Measurements from ENCODE around the gene CPT1B.
"Not testable (repeated sequence)": the region's sequence is repeated elsewhere in the genome, so short reads cannot be mapped to it uniquely, and the experiment has no call there.

The CPT1B gene

DNA sequence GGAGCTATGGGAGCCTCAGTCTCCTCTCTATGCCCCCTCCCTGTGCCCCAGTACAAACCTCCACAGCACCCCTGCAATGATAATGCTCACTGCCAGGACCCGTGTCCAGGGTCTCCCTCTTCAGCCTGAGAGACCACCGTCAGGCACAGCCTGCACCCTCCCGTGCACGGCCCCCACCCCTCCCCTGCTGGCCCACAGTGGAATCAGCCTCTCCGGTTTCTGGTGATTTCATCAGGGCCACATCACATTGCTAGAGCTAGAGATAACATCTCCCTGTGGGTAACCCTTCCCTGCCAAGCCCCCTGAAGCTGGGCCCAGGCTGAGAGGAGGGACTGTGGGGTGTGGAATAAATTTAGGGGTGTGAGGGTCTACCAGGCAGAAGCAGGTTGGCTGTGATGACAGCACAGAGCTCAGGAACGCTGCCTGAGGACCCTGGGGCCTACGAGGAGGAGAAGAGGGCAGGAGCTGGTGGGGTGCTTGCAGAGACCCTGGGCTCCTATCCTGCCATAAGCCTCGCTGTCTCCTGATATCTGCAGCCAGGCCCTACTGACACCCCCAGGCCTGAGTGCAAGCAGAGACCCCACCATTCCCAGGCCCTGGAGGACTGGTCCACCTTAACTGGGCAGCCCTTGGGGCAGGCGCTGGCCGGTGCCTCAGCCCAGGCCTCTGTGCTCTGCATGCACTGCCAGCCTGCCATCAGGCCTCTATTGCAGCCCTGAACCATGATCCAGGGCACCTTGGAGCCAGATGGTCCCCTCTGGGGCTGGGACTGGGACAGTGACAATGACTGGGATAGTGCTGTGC, 32.5 kb downstream of the CPT1B start, which contains the start of gene KLHDC7B:
Gene KLHDC7B, plus strand, starts transcription at position 378 of the 804 bp plus-strand sequence. Its CDS starts 345 bp downstream, at position 723.
- no peak for DNase-seq (ENCODE audit: low read depth)

DNA sequence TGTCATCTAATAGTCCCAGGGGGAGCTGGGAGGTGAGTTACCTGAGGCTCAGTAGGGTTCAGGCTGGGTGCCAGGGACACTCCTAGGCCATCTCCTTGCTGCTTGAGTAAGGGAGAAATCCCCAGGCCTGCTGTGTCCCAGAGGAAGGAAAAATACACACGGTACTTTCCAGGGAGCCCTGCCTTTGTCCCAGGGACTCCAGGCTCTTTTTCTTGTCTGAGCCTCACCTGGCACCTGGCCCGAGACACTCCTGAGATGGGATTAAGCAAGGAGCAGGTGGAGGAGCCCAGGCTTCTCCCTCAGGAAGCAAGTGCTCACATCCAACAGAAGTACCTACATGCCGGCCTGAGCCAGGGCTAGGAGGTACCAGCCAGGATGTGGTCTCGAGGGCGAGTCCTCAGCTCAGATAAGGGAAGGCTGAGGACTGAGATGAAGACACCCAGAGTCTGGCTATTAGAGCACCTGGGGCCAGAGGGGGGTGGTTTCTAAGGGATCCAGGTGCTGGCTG, 33.4 kb downstream of the CPT1B start:
- no peak for DNase-seq (ENCODE audit: low read depth)

DNA sequence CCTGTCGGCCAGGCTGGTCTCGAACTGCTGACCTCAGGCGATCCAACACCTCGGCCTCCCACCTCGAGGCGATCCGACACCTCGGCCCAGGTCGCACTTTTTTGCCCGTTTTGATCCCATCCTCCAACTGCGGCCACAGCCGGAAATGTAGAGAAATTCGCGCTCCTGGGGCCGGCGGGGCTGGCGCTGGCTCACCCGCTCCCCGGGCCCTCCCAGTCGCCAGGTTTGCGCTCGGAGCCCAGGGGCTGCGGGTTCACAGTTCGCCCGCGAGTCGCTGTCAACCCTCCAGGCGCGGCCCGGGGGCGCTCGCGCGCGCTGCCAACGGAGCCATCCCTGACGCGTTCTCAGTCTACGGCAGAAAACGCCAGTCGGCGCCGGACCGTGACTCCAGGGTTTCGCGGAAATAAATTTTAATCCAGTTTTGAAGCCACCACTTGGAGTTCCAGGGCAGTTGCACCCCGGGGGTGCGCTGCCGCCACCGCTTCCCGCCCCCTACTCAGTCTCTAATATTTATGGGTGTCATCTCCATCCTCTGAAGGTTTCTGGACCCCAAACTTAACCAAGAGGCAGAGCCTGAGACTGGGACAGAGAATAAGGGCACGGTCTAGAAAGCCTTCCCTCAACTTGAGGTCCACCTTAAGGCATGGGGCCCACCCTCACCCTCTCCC, 34.0 kb downstream of the CPT1B start:
- DNase-seq (ENCODE audit: low read depth) = no peak

DNA sequence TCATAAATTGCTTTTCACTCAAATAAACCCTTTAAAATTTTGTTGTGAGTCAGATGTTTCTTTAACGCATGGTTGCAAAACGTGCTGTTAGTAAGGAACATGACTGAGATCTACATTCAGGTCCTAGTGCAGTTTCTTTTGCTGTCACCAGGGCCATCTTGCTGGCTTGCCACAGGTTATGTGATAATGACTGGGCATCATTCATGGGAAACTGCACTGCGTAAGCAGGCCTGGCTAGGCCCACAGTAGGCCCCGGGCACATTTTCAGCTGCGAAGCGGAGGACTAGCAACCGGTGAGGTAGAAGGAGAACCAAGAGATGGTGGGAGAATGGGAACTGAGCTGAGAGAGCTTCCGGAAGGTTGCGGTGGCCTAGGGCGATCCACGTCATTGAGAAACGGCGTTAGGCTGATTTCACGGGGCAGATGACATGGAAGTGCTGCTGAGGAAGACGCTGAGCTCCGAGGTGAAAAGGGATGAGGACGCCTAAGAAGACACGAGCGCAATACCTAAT, 35.8 kb downstream of the CPT1B start:
- DNase-seq (ENCODE audit: low read depth) = no peak

DNA sequence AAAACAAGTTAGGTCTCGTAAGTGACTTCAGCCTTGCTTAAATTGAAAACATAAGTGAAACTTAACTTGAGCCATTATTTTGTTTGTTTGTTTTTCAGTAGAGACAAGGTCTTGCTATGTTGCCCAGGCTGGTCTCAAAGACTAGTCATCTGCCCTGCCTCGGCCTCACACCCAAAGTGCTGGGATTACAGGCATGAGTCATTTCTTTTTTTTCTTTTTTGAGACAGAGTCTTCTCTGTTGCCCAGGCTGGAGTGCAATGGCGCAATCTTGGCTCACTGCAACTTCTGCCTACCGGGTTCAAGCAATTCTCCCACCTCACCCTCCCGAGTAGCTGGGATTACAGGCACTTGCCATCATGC, 36.6 kb downstream of the CPT1B start:
- not testable (repeated sequence) for DNase-seq (ENCODE audit: low read depth)

DNA sequence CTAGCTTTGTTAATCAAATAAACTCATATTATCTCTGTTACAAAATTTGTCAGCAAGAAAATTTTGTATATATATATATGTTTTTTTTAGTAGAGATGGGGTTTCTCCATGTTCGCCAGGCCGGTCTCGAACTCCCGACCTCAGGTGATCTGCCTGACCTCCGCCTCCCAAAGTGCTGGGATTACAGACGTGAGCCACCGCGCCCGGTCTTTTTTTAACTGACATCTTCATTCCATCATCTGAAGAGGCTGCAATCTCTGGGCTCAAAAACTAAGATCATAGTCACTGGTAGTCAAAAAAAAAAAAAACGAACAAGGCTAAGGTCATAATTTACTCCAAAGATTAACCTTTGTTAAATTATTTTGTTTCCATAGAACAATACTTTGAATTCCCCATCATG, 37.8 kb downstream of the CPT1B start:
- DNase-seq (ENCODE audit: low read depth) = no peak

DNA sequence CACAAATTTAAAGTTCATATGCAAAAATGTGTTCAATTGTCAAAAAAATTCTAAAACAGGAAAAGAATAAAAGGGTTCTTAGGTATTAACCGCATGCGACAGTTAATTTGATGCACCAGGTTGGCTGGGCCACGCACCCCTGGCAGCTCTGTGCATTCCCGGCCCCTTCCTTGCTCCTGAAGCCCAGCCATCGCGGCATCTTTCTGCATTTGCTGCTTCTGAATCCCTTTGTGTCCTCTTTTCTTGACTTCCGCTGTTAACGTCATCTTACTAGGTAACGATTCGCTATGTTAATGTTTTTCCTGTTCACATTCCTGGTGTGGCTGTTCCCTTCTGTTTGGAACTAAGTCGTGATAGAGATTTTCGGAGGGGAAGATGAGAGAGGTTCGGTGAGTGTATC, 40.5 kb downstream of the CPT1B start:
- DNase-seq (ENCODE audit: low read depth) = no peak

DNA sequence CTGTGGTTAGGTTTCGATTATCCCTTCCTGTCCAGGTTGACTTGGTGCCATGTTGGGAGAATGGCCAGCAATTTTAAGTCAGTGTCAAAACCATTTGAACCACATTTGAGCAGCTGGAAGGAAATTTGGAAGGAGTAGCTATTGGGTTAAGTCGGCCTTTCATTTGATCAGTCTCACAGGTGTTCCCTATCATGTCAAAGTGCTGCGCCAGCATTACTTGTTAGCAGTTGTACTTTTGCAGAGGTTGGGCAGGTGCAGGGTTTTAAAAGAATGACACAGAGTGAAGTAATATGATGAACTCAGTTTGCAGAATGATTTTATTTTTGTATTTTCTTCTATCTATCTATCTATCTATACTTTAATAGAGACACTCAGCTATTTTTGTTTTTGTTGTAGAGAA, 42.0 kb downstream of the CPT1B start:
- DNase-seq (ENCODE audit: low read depth) = no peak

DNA sequence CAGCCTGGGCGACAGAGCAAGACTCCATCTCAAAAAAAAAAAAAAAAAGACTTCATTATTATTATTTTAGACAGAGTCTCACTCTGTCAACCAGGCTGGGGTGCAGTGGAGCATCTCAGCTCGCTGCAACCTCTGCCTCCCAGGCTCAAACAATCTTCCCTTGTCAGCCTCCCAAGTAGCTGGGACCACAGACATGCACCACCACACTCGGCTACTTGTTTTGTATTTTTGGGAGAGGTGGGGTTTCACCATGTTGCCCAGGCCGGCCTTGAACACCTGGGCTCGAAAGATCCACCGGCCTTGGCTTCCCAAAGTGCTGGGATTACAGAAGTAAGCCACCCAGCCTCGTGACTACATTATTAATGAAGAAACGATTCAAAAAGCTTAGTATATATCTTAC, 43.1 kb downstream of the CPT1B start:
- DNase-seq (ENCODE audit: low read depth) = no peak

DNA sequence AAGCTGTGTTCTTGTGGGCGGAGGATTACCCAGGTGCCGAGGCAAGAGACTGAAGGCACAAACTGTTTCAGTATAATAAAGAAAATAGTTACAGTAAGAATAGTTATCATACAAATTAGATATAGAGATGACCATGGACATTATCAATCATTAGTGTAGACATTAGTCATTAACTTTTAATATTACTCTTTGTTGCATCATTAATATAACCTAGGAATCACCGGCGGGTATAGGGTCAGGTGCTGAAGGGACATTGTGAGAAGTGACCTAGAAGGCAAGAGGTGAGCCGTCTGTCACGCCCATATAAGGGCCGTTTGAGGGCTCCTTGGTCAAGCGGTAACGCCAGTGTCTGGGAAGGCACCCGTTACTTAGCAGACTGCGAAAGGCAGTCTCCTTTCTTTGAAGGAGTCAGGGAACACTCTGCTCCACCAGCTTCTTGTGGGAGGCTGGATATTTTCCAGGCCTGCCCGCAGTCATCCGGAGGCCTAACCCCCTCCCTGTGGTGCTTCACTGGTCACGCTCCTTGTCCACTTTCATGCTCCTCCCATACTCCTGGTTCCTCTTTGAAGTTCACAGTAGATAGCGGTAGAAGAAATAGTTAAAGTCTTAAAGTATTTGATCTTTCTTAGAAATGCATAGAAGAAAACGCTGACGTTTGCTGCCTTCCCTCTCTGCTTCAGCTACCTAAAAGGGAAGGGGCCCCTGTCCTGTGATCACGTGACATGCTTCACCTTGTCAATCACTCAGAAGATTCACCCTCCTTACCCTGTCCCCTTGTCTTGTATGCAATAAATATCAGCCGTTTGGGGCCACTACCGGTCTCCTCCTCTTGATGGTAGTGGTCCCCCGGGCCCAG, 44.1 kb downstream of the CPT1B start:
- not testable (repeated sequence) for DNase-seq (ENCODE audit: low read depth)

DNA sequence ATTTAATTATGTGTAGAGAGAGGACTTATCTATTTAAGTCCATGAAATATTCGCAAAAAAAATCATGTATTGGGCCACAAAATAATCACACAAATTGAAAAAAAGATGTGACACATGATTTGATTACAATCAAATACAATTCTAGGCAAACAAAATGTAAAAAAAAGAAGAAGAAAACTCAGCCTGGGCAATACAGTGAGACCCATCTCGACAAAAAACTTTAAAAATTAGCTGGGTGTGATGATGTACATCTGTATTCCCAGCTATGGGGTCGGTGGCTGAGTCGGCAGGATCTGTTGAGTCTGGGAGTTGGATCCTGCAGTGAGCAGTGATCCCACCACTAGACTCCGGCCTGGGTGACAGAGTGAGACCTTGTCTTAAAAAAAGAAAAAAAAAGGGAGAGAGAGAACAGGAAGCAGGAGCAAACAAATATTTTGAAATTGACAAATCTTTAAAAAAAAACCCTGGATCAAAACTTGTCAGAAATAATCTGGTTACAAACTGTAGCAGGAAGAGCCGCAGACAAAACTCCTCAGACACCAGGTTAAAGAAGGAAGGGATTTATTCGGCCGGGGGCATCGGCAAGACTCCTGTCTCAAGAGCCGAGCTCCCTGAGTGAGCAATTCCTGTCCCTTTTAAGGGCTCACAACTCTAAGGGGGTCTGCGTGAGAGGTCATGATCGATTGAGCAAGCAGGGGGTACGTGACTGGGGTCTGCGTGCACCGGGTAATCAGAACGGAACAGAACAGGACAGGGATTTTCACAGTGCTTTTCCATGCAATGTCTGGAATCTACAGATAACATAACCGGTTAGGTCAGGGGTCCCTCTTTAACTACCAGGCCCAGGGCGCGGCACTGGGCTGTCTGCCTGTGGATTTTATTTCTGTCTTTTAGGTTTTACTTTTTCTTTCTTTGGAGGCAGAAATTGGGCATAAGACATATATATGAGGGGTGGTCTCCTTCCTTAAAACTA, 45.1 kb downstream of the CPT1B start:
- DNase-seq (ENCODE audit: low read depth) = no peak

DNA sequence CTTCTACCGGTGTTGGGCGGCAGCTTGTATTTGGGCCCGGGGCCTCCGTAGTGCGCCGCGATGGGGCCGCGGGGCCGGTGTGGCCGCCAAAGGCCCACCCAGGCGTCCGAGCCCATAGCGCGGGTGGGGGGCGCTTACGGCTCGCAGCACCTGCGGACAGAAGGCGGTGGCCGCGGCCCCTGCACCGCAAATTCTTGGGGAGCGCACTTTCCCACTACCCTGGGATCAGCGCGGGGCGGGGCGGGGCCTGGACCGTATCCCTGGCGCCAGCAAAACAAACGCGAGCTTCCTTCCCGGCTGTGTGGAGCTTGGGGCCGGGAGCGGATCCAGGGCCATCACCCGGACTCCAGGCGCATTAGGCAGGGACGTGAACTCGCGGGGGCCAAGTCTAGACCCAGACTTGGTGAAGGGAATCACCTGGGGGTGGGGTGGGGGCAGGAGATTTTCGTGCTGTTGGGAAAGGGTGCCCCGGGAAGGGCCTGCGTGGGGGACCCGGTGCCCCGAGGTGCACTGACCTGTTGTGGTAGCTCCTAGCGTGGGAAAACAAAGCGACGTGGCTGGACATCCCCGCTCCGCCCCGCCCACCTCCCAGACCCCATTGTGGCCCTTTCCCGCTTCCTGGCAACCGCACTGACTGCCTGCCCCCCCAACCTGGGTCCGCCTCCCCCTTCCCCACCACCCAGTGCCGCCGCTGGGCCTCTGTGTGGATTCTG, 46.1 kb downstream of the CPT1B start:
- no peak for DNase-seq (ENCODE audit: low read depth)

DNA sequence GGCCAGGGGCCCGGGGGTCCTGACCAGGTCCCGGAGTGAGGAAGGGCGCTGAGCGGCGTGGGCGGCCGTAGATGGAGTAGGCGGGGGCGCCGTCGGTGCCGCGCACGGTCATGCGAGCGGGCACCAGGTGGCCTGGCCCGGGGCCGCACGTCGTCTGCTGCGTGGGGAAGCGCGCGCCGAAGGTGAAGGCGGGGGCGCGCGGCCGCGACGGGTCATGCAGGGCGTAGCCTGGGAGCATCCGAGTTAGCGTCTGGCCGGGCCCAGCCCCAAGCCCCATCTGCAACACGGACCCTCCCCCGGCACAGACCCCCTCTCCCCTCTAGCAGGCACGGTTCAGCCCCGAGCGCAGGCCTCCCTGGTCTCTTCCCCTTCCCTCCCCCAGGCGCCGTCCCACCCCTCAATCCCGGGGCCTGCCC, 46.7 kb downstream of the CPT1B start:
- no peak for DNase-seq (ENCODE audit: low read depth)

DNA sequence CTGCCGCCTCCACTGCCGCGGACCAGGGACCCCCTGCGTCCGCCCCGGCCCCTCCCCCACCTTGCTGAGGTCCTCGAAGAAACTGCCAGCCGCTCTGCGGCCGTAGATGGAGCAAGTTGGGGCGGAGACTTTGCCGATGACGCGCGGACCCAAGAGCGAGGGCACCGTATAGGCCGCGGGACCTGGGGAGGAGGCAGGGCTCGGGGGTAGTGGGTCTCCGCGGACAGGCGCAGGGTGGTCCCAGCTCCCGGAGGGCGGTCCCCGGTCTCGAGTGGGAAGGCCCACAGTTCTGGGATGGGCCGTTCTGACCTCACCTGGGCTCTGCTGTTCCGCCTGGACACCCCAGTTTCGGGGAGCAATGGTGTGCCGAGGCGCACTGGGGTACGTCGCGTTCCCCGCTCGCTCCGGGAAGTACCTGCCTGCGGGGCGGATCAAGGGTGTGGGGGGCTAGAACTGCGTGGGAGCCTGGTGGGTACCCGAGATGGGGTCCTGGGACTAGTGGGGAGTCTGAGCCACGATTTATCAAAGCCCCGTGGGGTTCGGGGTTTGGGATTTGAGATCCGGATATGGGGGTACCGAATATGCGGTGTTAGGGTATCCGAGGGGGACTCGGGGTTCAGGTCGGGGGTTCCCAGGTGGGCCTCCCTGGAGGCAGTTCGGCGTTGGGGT, 47.2 kb downstream of the CPT1B start:
- no peak for DNase-seq (ENCODE audit: low read depth)

DNA sequence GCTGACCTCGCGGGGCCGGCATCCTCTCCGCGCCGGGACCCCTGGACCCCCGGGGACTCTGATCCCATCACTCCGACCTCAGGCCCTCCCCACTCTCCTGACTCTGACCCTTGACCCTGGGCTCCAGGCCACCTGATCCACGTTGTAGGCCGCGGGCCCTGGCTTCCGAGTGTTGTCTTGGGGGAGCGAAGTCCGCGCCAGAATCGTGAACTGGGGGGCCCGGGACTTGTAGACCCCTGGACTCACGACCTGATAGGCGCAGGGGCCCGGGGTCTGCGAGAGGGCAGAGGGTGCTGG, 47.7 kb downstream of the CPT1B start:
- DNase-seq (ENCODE audit: low read depth) = no peak

DNA sequence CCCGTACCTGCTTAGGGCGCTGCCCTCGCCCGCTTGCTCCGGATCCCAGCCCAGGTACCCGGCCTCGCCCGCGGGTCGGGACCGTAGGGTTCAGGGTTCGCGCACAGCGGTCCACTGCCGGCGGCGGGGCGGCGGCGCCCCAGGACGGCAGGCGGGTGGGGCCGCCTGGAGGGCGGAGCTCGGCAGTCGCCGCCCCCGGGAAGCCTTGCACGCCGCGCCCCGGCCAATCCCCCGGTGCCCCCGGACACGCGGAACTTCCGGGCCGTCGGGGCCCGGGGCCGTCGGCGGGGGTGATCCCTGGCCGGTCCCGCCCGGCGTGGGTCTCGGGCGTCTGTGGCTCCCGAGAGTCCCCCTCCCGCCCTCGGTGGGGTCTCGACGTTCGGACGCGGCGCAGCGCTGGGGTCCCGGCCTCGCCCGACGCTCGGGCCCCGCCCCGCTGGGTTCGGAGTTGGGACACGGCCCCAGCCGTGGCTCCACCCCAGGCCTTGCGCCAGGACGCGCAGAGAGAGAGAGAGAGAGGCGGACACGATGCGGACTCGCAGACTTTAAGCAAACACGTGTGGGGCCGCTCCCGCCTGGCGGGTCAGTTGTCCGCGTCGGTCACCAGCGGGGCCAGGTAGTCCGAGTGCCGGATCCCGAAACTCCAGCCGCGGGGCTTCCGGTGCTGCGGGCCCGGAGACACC, 48.2 kb downstream of the CPT1B start, which contains the start of gene TYMP:
Gene TYMP, minus strand, starts transcription at position 116 of the 683 bp plus-strand sequence. CDS start 303 bp downstream, outside the sequence.
- no peak for DNase-seq (ENCODE audit: low read depth)

DNA sequence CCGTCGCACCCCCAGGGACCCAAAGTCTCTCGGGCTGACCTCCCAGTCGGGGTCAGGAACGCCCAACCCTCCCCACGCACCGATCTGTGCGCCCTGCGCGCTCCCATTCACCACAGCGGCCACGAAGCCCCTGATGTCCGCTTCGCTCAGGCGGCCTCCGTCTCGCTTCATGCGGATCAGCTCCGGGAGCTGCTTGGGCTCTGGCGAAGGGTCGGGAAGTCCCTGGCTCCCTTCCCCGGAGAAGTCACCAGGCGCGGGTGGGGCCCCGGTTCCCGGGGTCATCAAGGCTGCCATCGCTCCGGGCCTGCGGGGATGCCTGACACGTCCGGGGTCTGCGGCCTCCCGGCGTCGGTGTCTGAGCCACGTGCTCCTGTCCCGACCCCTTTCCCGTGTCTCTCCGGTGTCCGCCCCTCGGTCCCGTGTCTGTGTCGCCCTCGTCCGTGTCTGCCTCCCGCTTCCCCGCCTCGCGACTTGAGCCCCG, 48.8 kb downstream of the CPT1B start:
- no peak for DNase-seq (ENCODE audit: low read depth)

DNA sequence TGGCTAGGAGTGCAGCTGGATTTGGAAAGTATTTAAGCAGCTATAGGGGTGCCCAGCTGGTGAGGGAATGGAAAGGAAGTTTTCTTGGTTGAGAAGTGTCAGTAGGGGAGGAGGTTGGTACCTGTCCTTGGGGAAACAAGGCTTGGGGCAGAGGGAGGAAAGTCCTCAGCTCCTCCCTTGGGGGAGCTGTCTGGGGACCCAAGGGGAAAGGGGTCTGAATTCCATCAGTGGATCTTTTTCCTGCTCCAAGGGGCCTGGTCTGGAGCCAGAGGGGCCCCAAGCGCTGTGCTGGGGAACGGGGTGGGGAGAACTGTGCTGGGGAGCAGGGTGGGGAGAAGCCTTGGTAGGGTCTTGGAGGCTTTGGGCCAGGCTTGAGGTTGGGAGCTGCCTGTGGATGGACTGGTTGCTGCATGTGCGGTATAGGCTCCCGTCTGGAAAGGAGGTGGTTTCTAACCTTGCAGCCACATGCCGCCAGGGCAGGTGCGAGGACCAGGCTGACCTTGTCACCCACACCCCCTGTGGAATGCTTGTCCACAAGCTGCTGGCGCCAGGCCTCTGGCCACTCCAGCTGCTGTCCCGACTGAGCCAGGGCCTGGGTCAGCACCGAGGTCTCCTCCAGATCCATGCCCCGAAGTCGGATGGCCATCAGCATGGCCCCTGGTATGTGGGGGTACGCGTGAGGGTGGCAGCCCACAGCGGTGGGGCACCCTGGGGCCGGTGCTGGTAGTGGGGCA, 49.4 kb downstream of the CPT1B start:
- no peak for DNase-seq (ENCODE audit: low read depth)

All from HS-27A (cell line).